ENCODE measurements around the gene PVRIG. TPM values are rescaled to one million over a fixed set of nuclear protein-coding genes. Genes with fewer than 3 reads are reported as not detected.

The PVRIG gene
- total RNA-seq, 3 donors from 2014 or later = 0.32 to 1.2 (median 0.66) TPM

GRCh38 chr7:100208911-100209408, 10.8 kb upstream of the PVRIG start:
- Histone ChIP-seq H3K9me3 (no peaks in the 10 kb centered on the region), H3K4me3 (no peak overlapping the region), H3K27me3 (no peaks in the 10 kb centered on the region), H3K27ac (no peak overlapping the region), H3K4me1 (no peaks in the 10 kb centered on the region), H3K36me3 (no peaks in the 10 kb centered on the region)
- no peak for DNase-seq (ENCODE audit: low spot score in 2 of 2)
- intact Hi-C loops (cut with DNase I; ENCODE audit: low total_unique reads) = no loop called here
- TF ChIP-seq CTCF (IDR thresholded peaks at IDR 0.05) = no peak
- TF ChIP-seq POLR2A (IDR thresholded peaks at IDR 0.05) = no peak
- no peak for TF ChIP-seq POLR2AphosphoS5 (IDR thresholded peaks at IDR 0.05)

GRCh38 chr7:100209493-100209892, 10.3 kb upstream of the PVRIG start:
- Histone ChIP-seq H3K4me1 (no peaks in the 10 kb centered on the region), H3K27me3 (no peaks in the 10 kb centered on the region), H3K4me3 (no peak overlapping the region), H3K27ac (no peak overlapping the region), H3K9me3 (no peaks in the 10 kb centered on the region), H3K36me3 (no peaks in the 10 kb centered on the region)
- intact Hi-C loops (cut with DNase I; ENCODE audit: low total_unique reads) = no loop called here
- TF ChIP-seq POLR2A (IDR thresholded peaks at IDR 0.05) (no peak), CTCF (IDR thresholded peaks at IDR 0.05) (no peak), POLR2AphosphoS5 (IDR thresholded peaks at IDR 0.05) (no peak)
- no peak for DNase-seq (ENCODE audit: low spot score in 2 of 2)

GRCh38 chr7:100210805-100211204, 8.9 kb upstream of the PVRIG start:
- intact Hi-C loops (cut with DNase I; ENCODE audit: low total_unique reads) = no loop called here
- H3K9me3 ChIP-seq = no peaks in the 10 kb centered on the region
- no peaks in the 10 kb centered on the region for H3K27me3 ChIP-seq
- H3K36me3 ChIP-seq = no peaks in the 10 kb centered on the region
- TF ChIP-seq POLR2AphosphoS5 (IDR thresholded peaks at IDR 0.05) (no peak), CTCF (IDR thresholded peaks at IDR 0.05) (no peak), POLR2A (IDR thresholded peaks at IDR 0.05) (no peak)
- H3K4me3 ChIP-seq = no peak overlapping the region
- DNase-seq (ENCODE audit: low spot score in 2 of 2) = no peak
- no peak overlapping the region for H3K27ac ChIP-seq
- H3K4me1 ChIP-seq = no peaks in the 10 kb centered on the region

- intact Hi-C loops (cut with DNase I; ENCODE audit: low total_unique reads) = no loop called here
- H3K9me3 ChIP-seq = no peaks in the 10 kb centered on the region
- no peak for DNase-seq (ENCODE audit: low spot score in 2 of 2)
- TF ChIP-seq POLR2A (IDR thresholded peaks at IDR 0.05) (no peak), POLR2AphosphoS5 (IDR thresholded peaks at IDR 0.05) (no peak), CTCF (IDR thresholded peaks at IDR 0.05) (no peak)
- no peaks in the 10 kb centered on the region for H3K27me3 ChIP-seq
- no peaks in the 10 kb centered on the region for H3K36me3 ChIP-seq
- H3K27ac ChIP-seq = no peak overlapping the region
- no peak overlapping the region for H3K4me3 ChIP-seq
- H3K4me1 ChIP-seq = no peaks in the 10 kb centered on the region
Measured at GRCh38 chr7:100211342-100211780, 8.4 kb upstream of the PVRIG start.

- Histone ChIP-seq H3K9me3 (no peaks in the 10 kb centered on the region), H3K36me3 (no peaks in the 10 kb centered on the region), H3K27ac (no peak overlapping the region), H3K4me3 (no peak overlapping the region), H3K4me1 (no peaks in the 10 kb centered on the region), H3K27me3 (no peaks in the 10 kb centered on the region)
- intact Hi-C loops (cut with DNase I; ENCODE audit: low total_unique reads) = no loop called here
- no peak for DNase-seq (ENCODE audit: low spot score in 2 of 2)
- TF ChIP-seq POLR2A (IDR thresholded peaks at IDR 0.05) = no peak
- no peak for TF ChIP-seq POLR2AphosphoS5 (IDR thresholded peaks at IDR 0.05)
- no peak for TF ChIP-seq CTCF (IDR thresholded peaks at IDR 0.05)
Measured at GRCh38 chr7:100212631-100213286, 7.0 kb upstream of the PVRIG start.
